Nephron (organoid): ENCODE results near the gene TMEM72.

Experiments
- H3K27ac Mint-ChIP-seq, 3 experiments: 2 replicates each; pipeline ENCODE4 v1.8.0; 2020; ENCODE audit warnings: mixed read lengths in 3 of 3, mild to moderate bottlenecking in 2 of 3, moderate library complexity in 1 of 3
- H3K27me3 Mint-ChIP-seq: 2 replicates; pipeline ENCODE4 v1.8.0; 2021; ENCODE audit warnings: low read depth, mild to moderate bottlenecking, moderate library complexity, mixed read lengths
- H3K36me3 Mint-ChIP-seq: 2 replicates; pipeline ENCODE4 v1.8.0; 2020; ENCODE audit warnings: low read depth, mixed read lengths
- H3K4me1 Mint-ChIP-seq: 2 replicates; pipeline ENCODE4 v1.8.0; 2020; ENCODE audit warnings: mixed read lengths
- H3K4me3 Mint-ChIP-seq, 3 experiments: 2 replicates each; pipeline ENCODE4 v1.8.0; 2020; ENCODE audit warnings: mild to moderate bottlenecking in 3 of 3, mixed read lengths in 3 of 3, moderate library complexity in 2 of 3
- H3K9me3 Mint-ChIP-seq: 2 replicates; pipeline ENCODE4 v1.8.0; 2020; ENCODE audit warnings: mixed read lengths
- CTCF ChIP-seq, 3 experiments: fragments of 200-600 bp; sonication (generic); IDR thresholded peaks; one replicate each; pipeline ENCODE4 v1.5.0; 2021; ENCODE audit warnings: antibody characterized with exemption in 3 of 3; ENCODE audit not compliant: unreplicated experiment in 3 of 3

TMEM72 gene

GRCh38 chr10:44982114-44982460 is 71.0 kb downstream of the TMEM72 start:
- no peak overlapping the region for H3K27ac Mint-ChIP-seq
- no peak overlapping the region for H3K4me3 Mint-ChIP-seq
- H3K9me3 Mint-ChIP-seq, result no peaks in the 10 kb centered on the region
- H3K36me3 Mint-ChIP-seq, result peaks cover 18% of the 10 kb centered on the region
- no peaks in the 10 kb centered on the region for H3K27me3 Mint-ChIP-seq
- peaks cover 55% of the 10 kb centered on the region for H3K4me1 Mint-ChIP-seq
- TF ChIP-seq CTCF (IDR thresholded peaks at IDR 0.05; ENCODE audit: unreplicated experiment in 3 of 3), result no peak

- Mint-ChIP-seq H3K4me1 (peaks cover 52% of the 10 kb centered on the region), H3K27me3 (no peaks in the 10 kb centered on the region), H3K27ac (no peak overlapping the region), H3K4me3 (no peak overlapping the region), H3K9me3 (no peaks in the 10 kb centered on the region), H3K36me3 (peaks cover 18% of the 10 kb centered on the region)
- TF ChIP-seq CTCF (IDR thresholded peaks at IDR 0.05; ENCODE audit: unreplicated experiment in 3 of 3), result no peak
Measured at GRCh38 chr10:44982496-44982895, 71.4 kb downstream of the TMEM72 start.

- H3K27ac Mint-ChIP-seq, result no peak overlapping the region
- H3K4me1 Mint-ChIP-seq, result peaks cover 47% of the 10 kb centered on the region
- peaks cover 21% of the 10 kb centered on the region for H3K36me3 Mint-ChIP-seq
- H3K4me3 Mint-ChIP-seq, result no peak overlapping the region
- H3K9me3 Mint-ChIP-seq, result no peaks in the 10 kb centered on the region
- TF ChIP-seq CTCF (IDR thresholded peaks at IDR 0.05; ENCODE audit: unreplicated experiment in 3 of 3), result no peak
- no peaks in the 10 kb centered on the region for H3K27me3 Mint-ChIP-seq
Measured at GRCh38 chr10:44983066-44983894, 72.1 kb downstream of the TMEM72 start.

- Mint-ChIP-seq H3K36me3 (peaks cover 26% of the 10 kb centered on the region), H3K27ac (no peak overlapping the region), H3K4me3 (no peak overlapping the region), H3K4me1 (peaks cover 46% of the 10 kb centered on the region), H3K27me3 (no peaks in the 10 kb centered on the region), H3K9me3 (no peaks in the 10 kb centered on the region)
- TF ChIP-seq CTCF (IDR thresholded peaks at IDR 0.05; ENCODE audit: unreplicated experiment in 3 of 3), result no peak
Measured at GRCh38 chr10:44983895-44984278, 72.8 kb downstream of the TMEM72 start.

GRCh38 chr10:44984671-44985101 is 73.5 kb downstream of the TMEM72 start:
- Mint-ChIP-seq H3K4me1 (peaks cover 45% of the 10 kb centered on the region), H3K9me3 (no peaks in the 10 kb centered on the region), H3K36me3 (peaks cover 26% of the 10 kb centered on the region), H3K4me3 (no peak overlapping the region), H3K27ac (no peak overlapping the region), H3K27me3 (no peaks in the 10 kb centered on the region)
- TF ChIP-seq CTCF (IDR thresholded peaks at IDR 0.05; ENCODE audit: unreplicated experiment in 3 of 3), result no peak

GRCh38 chr10:44985175-44985681 is 74.1 kb downstream of the TMEM72 start:
- Mint-ChIP-seq H3K4me3 (no peak overlapping the region), H3K27me3 (no peaks in the 10 kb centered on the region), H3K9me3 (no peaks in the 10 kb centered on the region), H3K36me3 (peaks cover 26% of the 10 kb centered on the region), H3K4me1 (peaks cover 47% of the 10 kb centered on the region), H3K27ac (peak overlapping the region in 1 of 3 experiments; percentile 54)
- no peak for TF ChIP-seq CTCF (IDR thresholded peaks at IDR 0.05; ENCODE audit: unreplicated experiment in 3 of 3)
